Keratinocyte (primary cell): ENCODE measurements around the gene RAD23B. TPM values are rescaled to one million over a fixed set of nuclear protein-coding genes. Genes with fewer than 3 reads are reported as not detected.

Experiments used
- DNase-seq: peaks from one replicate; pipeline ENCODE4 v3.0.0-alpha.2; 2011; ENCODE audit warnings: low read depth, missing footprints, low spot score
- FAIRE-seq: peaks from 2 replicates; lab custom pipeline; 2011; peaks lifted over from hg19 to GRCh38; lab: Jason Lieb, UNC
- H2AFZ ChIP-seq: 2 replicates; pipeline ENCODE4 v1.6.0; 2012; ENCODE audit warnings: low read length, control low read depth, inconsistent platforms; ENCODE audit not compliant: control insufficient read depth
- H3K27ac ChIP-seq: 2 replicates; pipeline ENCODE4 v1.5.1; 2011; ENCODE audit warnings: low read length; ENCODE audit not compliant: control insufficient read depth, insufficient read depth
- H3K27me3 ChIP-seq: 3 replicates; pipeline ENCODE4 v1.6.0; 2011; ENCODE audit warnings: low read length; ENCODE audit not compliant: control insufficient read depth, insufficient read depth; ENCODE audit errors: extremely low read depth
- H3K36me3 ChIP-seq, 2 experiments: 2 replicates in 1 of 2; 3 replicates in 1 of 2; pipeline ENCODE4 v1.5.1; 2011; ENCODE audit warnings: low read length in 2 of 2, mild to moderate bottlenecking in 1 of 2; ENCODE audit not compliant: control insufficient read depth in 2 of 2, insufficient read depth in 2 of 2; ENCODE audit errors: extremely low read depth in 1 of 2
- H3K4me1 ChIP-seq: 3 replicates; pipeline ENCODE4 v1.5.1; 2011; ENCODE audit warnings: low read length; ENCODE audit not compliant: control insufficient read depth, insufficient read depth; ENCODE audit errors: extremely low read depth
- H3K4me2 ChIP-seq: 3 replicates; pipeline ENCODE4 v1.6.0; 2011; ENCODE audit warnings: low read depth, low read length; ENCODE audit not compliant: control insufficient read depth, insufficient read depth; ENCODE audit errors: extremely low read depth
- H3K4me3 ChIP-seq, 3 experiments: fragments of 200-600 bp in 1 of 3; sonication (generic) in 1 of 3; 2 replicates in 2 of 3; 3 replicates in 1 of 3; pipeline ENCODE4 v1.5.1; 2011 to 2016; ENCODE audit warnings: low read length in 3 of 3, mild to moderate bottlenecking in 3 of 3, control low read depth in 2 of 3, inconsistent platforms in 1 of 3, low read depth in 1 of 3, mixed read lengths in 1 of 3, mixed run types in 1 of 3, moderate library complexity in 1 of 3; ENCODE audit not compliant: control insufficient read depth in 2 of 3, insufficient read depth in 2 of 3; ENCODE audit errors: extremely low read depth in 1 of 3
- H3K79me2 ChIP-seq: 2 replicates; pipeline ENCODE4 v1.6.0; 2012; ENCODE audit warnings: low read length; ENCODE audit not compliant: control insufficient read depth, insufficient read depth
- H3K9ac ChIP-seq: 3 replicates; pipeline ENCODE4 v1.6.0; 2011; ENCODE audit warnings: low read length; ENCODE audit not compliant: control insufficient read depth, insufficient read depth; ENCODE audit errors: extremely low read depth
- H3K9me1 ChIP-seq: 3 replicates; pipeline ENCODE4 v1.6.0; 2011; ENCODE audit warnings: low read length; ENCODE audit not compliant: control insufficient read depth, insufficient read depth; ENCODE audit errors: extremely low read depth
- H3K9me3 ChIP-seq: 2 replicates; pipeline ENCODE4 v1.5.1; 2012; ENCODE audit warnings: low read depth, low read length; ENCODE audit not compliant: control insufficient read depth
- H4K20me1 ChIP-seq: 3 replicates; pipeline ENCODE4 v1.6.0; 2011; ENCODE audit warnings: low read length; ENCODE audit not compliant: control insufficient read depth, insufficient read depth; ENCODE audit errors: extremely low read depth
- EZH2 ChIP-seq: IDR thresholded peaks from one replicate; pipeline ENCODE4 v1.6.1; 2012; ENCODE audit warnings: inconsistent platforms, mild to moderate bottlenecking, low read length, moderate library complexity
- dilution Hi-C: fragments of 300-500 bp; cut with MboI; formaldehyde crosslinking; loops from one replicate; pipeline ENCODE4 v1.7.0; 2020; ENCODE audit warnings: low sequenced_read_pairs; ENCODE audit not compliant: extremely low pct_ligation_motif_present
- polyA plus RNA-seq, 5 experiments: library from polyadenylated mRNA; depleted of rRNA in 3 of 5; stranded (reverse) in 3 of 5; stranded (forward) in 1 of 5; unstranded in 1 of 5; fragments of >200 nt; gene quantifications; 1 replicate in 1 of 5; 2 replicates in 3 of 5; 3 replicates in 1 of 5; pipeline versions ENCODE4 v1.2.1 to v1.2.3, GENCODE V29; 2011 to 2012; ENCODE audit warnings: missing spikeins in 2 of 5, low read depth in 1 of 5, low replicate concordance in 1 of 5
- TF ChIP-seq, protein P1 (sequence below), 3 experiments: IDR thresholded peaks in 1 of 3; conservative IDR thresholded peaks in 1 of 3; optimal IDR thresholded peaks in 1 of 3; 2 replicates in 2 of 3; 3 replicates in 1 of 3; pipeline versions ENCODE3 to v1.5.1; 2011; ENCODE audit warnings: low read length in 3 of 3, mild to moderate bottlenecking in 3 of 3, moderate library complexity in 2 of 3, control low read depth in 1 of 3, inconsistent platforms in 1 of 3; ENCODE audit not compliant: insufficient read depth in 2 of 3; ENCODE audit errors: extremely low read depth in 1 of 3

Gene RAD23B
- polyA plus RNA-seq, 1 donor (not counting 4 experiments of a cell fraction or from before 2014, with no cell fraction given): 168 TPM

DNA sequence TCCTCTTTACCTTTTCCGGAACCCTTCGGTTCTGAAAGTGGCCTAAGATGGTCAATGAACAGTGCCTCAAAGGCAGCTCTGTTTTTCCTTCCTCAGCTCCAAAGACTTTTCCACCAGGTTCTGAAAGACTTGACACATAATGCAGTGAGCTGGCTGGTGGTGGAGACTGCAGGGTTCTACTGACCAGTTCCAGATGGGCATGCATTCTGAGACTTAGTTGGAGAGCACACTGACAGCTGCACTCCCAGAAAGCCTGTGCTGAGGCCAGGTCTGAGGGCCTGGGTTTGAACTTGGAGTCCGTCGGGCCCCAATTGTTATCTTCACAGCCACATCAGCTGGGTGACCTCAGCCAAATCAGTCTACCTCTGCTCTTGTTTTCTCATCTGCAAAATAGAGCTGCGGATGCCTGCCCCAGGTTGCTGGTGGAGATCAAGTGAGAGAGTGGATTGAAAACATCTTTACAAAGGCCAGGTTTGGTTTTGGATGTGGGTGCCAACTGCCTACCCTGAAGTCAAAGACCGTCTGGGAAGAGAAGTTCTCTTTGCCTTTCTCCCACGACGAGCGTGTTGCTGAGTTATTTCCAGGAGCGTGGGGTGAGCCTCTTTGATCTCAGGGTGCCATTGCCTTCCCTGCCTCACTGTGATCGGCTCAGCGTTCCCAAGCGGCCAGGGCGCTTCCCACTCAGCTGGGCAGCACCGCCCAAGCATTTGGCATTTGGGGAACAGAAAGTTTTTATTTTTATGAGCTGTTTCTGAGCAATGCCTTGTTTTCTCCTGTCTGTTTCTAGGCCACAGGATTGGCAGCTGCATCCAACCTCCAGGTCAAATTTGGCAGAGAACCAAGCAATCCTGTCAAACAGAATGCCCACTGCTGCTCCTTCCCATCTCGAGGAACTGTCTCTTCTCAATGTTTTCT is 54.9 kb downstream of the RAD23B start:
- Histone ChIP-seq H3K4me3 (no peak overlapping the region), H3K79me2 (peaks cover 2% of the 10 kb centered on the region), H3K9me1 (peaks cover 8% of the 10 kb centered on the region), H2AFZ (no peak overlapping the region), H3K9ac (no peak overlapping the region), H3K4me2 (no peak overlapping the region), H3K27me3 (no peaks in the 10 kb centered on the region), H3K9me3 (no peaks in the 10 kb centered on the region), H4K20me1 (peaks cover 10% of the 10 kb centered on the region), H3K36me3 (peaks cover 22 to 26% of the 10 kb centered on the region in 2 experiments), H3K27ac (peak overlapping the region; percentile 45), H3K4me1 (peaks cover 35% of the 10 kb centered on the region)
- DNase-seq: no peak
- dilution Hi-C loops: no loop called here
- TF ChIP-seq, protein P1, sequence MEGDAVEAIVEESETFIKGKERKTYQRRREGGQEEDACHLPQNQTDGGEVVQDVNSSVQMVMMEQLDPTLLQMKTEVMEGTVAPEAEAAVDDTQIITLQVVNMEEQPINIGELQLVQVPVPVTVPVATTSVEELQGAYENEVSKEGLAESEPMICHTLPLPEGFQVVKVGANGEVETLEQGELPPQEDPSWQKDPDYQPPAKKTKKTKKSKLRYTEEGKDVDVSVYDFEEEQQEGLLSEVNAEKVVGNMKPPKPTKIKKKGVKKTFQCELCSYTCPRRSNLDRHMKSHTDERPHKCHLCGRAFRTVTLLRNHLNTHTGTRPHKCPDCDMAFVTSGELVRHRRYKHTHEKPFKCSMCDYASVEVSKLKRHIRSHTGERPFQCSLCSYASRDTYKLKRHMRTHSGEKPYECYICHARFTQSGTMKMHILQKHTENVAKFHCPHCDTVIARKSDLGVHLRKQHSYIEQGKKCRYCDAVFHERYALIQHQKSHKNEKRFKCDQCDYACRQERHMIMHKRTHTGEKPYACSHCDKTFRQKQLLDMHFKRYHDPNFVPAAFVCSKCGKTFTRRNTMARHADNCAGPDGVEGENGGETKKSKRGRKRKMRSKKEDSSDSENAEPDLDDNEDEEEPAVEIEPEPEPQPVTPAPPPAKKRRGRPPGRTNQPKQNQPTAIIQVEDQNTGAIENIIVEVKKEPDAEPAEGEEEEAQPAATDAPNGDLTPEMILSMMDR (optimal IDR thresholded peaks at IDR 0.05 in 1 of 3, IDR thresholded peaks at IDR 0.05 in 1 of 3, conservative IDR thresholded peaks at IDR 0.05 in 1 of 3; ENCODE audit: extremely low read depth in 1 of 3, insufficient read depth in 2 of 3, low read length in 3 of 3): no peak
- TF ChIP-seq EZH2: no peak
- no peak for FAIRE-seq

DNA sequence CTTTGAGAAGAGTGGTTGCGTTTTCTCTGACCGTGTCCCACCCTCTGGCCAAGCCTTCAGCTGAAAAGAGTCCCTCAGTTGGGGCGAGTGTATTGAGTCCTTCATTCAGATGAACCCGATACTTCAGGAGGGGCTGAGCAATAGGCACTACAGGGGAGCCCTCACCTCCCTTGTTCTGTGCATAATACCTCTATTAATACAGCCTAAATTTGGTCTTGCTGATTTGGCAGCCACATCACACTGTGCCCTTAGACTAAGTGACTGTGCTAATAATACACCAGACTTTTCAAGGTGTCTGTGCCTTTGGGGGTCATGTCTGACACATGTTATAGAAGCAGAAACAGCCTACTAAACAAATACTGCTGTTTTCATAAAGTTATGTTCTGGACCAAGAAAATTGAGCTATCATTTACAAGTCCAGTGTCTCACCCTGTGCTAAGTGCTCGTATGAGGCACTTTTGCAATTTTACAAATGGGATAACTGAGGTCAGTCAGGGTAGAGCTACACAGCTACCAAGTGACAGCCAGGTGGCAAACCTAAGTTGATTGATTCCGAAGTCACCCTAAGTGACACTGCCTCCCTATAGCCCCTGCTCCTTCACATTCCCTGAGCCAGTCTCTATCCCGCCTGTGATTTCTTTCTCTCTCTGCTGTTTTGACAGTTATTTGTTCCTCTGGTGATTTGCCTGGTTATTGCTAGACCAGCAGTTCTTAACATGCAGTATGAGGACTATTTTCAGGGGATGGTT is 56.0 kb downstream of the RAD23B start:
- no peaks in the 10 kb centered on the region for H3K9me3 ChIP-seq
- no peak overlapping the region for H2AFZ ChIP-seq
- dilution Hi-C loops: no loop called here
- H3K9me1 ChIP-seq: peaks cover 8% of the 10 kb centered on the region
- H3K79me2 ChIP-seq: peaks cover 2% of the 10 kb centered on the region
- no peak overlapping the region for H3K4me2 ChIP-seq
- TF ChIP-seq EZH2: no peak
- TF ChIP-seq, protein P1 (optimal IDR thresholded peaks at IDR 0.05 in 1 of 3, IDR thresholded peaks at IDR 0.05 in 1 of 3, conservative IDR thresholded peaks at IDR 0.05 in 1 of 3; ENCODE audit: extremely low read depth in 1 of 3, insufficient read depth in 2 of 3, low read length in 3 of 3): no peak
- FAIRE-seq (no peak), DNase-seq (no peak)
- H3K36me3 ChIP-seq: peaks cover 11 to 19% of the 10 kb centered on the region in 2 experiments
- H3K27ac ChIP-seq: no peak overlapping the region
- H3K4me3 ChIP-seq: no peak overlapping the region
- peaks cover 10% of the 10 kb centered on the region for H4K20me1 ChIP-seq
- no peaks in the 10 kb centered on the region for H3K27me3 ChIP-seq
- no peak overlapping the region for H3K9ac ChIP-seq
- H3K4me1 ChIP-seq: peaks cover 35% of the 10 kb centered on the region
